PC-3 (cell line): ENCODE results near the gene CASKIN1. TPM values are rescaled to one million over a fixed set of nuclear protein-coding genes. Genes with fewer than 3 reads are reported as not detected.

Source experiments
- ATAC-seq: fragments of 200-7000 bp; cut with Tn5 transposase; 2 replicates; pipeline ENCODE4 v1.9.1; 2020; ENCODE audit warnings: mild to moderate bottlenecking, moderate library complexity
- BruUV-seq: library from RNA; stranded (reverse); fragments of 400-500 nt; replicated peaks from 2 replicates; lab custom pipeline; 2021; lab: Mats Ljungman, UMichigan
- CTCF ChIA-PET: fragments of 300-600 bp; sonication (Branson Sonifier 250); formaldehyde crosslinking; loops from one replicate; lab custom pipeline; 2022; ENCODE audit warnings: antibody characterized with exemption; lab: Charles Lee
- POLR2A ChIA-PET: fragments of 300-600 bp; sonication (Branson Sonifier 250); formaldehyde crosslinking; loops from one replicate; lab custom pipeline; 2022; ENCODE audit warnings: antibody characterized with exemption; ENCODE audit not compliant: unreplicated experiment; lab: Charles Lee
- DNase-seq: peaks from one replicate; pipeline ENCODE4 v3.0.0-alpha.2; 2015
- H2AFZ ChIP-seq: fragments of 300-600 bp; sonication (generic); 2 replicates; pipeline ENCODE4 v1.6.0; 2016; ENCODE audit warnings: antibody characterized with exemption, low read length
- H3F3A ChIP-seq: fragments of 300-600 bp; sonication (generic); one replicate; pipeline ENCODE4 v1.6.0; 2017; ENCODE audit warnings: antibody characterized with exemption, low read length, control low read depth, mild to moderate bottlenecking; ENCODE audit not compliant: unreplicated experiment
- H3K27ac ChIP-seq: fragments of 300-600 bp; sonication (generic); 2 replicates; pipeline ENCODE4 v1.5.1; 2016; ENCODE audit warnings: mild to moderate bottlenecking, low read length
- H3K27me3 ChIP-seq: fragments of 300-600 bp; sonication (generic); 2 replicates; pipeline ENCODE4 v1.6.1; 2016; ENCODE audit warnings: low read length, mixed read lengths
- H3K36me3 ChIP-seq: fragments of 300-600 bp; sonication (generic); 2 replicates; pipeline ENCODE4 v1.6.1; 2016; ENCODE audit warnings: low read depth, mixed run types, low read length, mixed read lengths
- H3K4me1 ChIP-seq: fragments of 300-600 bp; sonication (generic); 2 replicates; pipeline ENCODE4 v1.5.1; 2016; ENCODE audit warnings: low read length; ENCODE audit not compliant: insufficient read depth
- H3K4me2 ChIP-seq: fragments of 300-600 bp; sonication (generic); 2 replicates; pipeline ENCODE4 v1.6.0; 2016; ENCODE audit warnings: low read length
- H3K4me3 ChIP-seq: fragments of 300-600 bp; sonication (generic); 2 replicates; pipeline ENCODE4 v1.5.1; 2016; ENCODE audit warnings: mild to moderate bottlenecking, low read length, mixed read lengths
- H3K79me2 ChIP-seq: fragments of 300-600 bp; sonication (generic); 2 replicates; pipeline ENCODE4 v1.6.1; 2017; ENCODE audit warnings: low read length, mixed read lengths
- H3K9ac ChIP-seq: fragments of 300-600 bp; sonication (generic); 2 replicates; pipeline ENCODE4 v1.6.0; 2016; ENCODE audit warnings: mild to moderate bottlenecking, low read length
- H3K9me2 ChIP-seq: fragments of 300-600 bp; sonication (generic); replicated peaks from 2 replicates; pipeline ENCODE4 v1.6.1; 2016; ENCODE audit warnings: mixed run types, low read length, mixed read lengths
- H3K9me3 ChIP-seq: fragments of 300-600 bp; sonication (generic); 2 replicates; pipeline ENCODE4 v1.6.1; 2016; ENCODE audit warnings: low read length, mixed read lengths
- H4K20me1 ChIP-seq: fragments of 300-600 bp; sonication (generic); 2 replicates; pipeline ENCODE4 v1.6.1; 2016; ENCODE audit warnings: low read length, mixed read lengths
- CTCF ChIP-seq: fragments of 300-600 bp; sonication (generic); conservative IDR thresholded peaks from 2 replicates; pipeline ENCODE4 v1.5.1; 2017; ENCODE audit warnings: antibody characterized with exemption, low read depth, mild to moderate bottlenecking, low read length
- EZH2 ChIP-seq: fragments of 300-600 bp; sonication (generic); IDR thresholded peaks from one replicate; pipeline ENCODE4 v1.6.1; 2017; ENCODE audit warnings: antibody characterized with exemption, mild to moderate bottlenecking, low read length; ENCODE audit not compliant: unreplicated experiment
- EZH2phosphoT487 ChIP-seq: fragments of 300-600 bp; sonication (generic); IDR thresholded peaks from 2 replicates; pipeline ENCODE4 v1.6.1; 2018; ENCODE audit warnings: mild to moderate bottlenecking, antibody characterized with exemption, low read length, borderline replicate concordance
- intact Hi-C: fragments of 100-400 bp; cut with micrococcal nuclease; formaldehyde crosslinking; loops from 2 replicates; pipeline ENCODE4 v1.9.0; 2023
- total RNA-seq: library from RNA; depleted of rRNA; stranded (reverse); fragments of >200 nt; gene quantifications from 2 replicates; pipeline ENCODE4 v1.2.3, GENCODE V29; 2014

Gene CASKIN1
- total RNA-seq, 1 experiment from 2014 or later = 1.6 TPM

- intact Hi-C loops = no loop called here
- POLR2A ChIA-PET = interaction anchor here (0.5 kb wide), 1 partner anchor 57 kb away, joined by 8 read pairs; the partner anchor contains the start of gene ECI1
These were observed 2.1 kb downstream of the CASKIN1 start for GRCh38 chr16:2194166-2194834.

GRCh38 chr16:2191446-2191706 lies 5.0 kb downstream of the CASKIN1 start:
- H3F3A ChIP-seq = no peaks in the 10 kb centered on the region
- H3K27ac ChIP-seq = no peak overlapping the region
- POLR2A ChIA-PET = no interaction called here
- no peaks in the 10 kb centered on the region for H3K79me2 ChIP-seq
- H3K4me2 ChIP-seq = no peak overlapping the region
- no peak overlapping the region for H3K9ac ChIP-seq
- no peak for TF ChIP-seq EZH2
- TF ChIP-seq CTCF = no peak
- no peak for TF ChIP-seq EZH2phosphoT487
- no peak overlapping the region for H3K4me3 ChIP-seq
- intact Hi-C loops = no loop called here
- no peaks in the 10 kb centered on the region for H3K36me3 ChIP-seq
- no TSS peak for BruUV-seq
- peaks cover 12% of the 10 kb centered on the region; the same call in 1 of the 2 replicates for H3K4me1 ChIP-seq
- CTCF ChIA-PET = no interaction called here
- no peak for ATAC-seq
- H2AFZ ChIP-seq = no peak overlapping the region
- no peaks in the 10 kb centered on the region for H3K9me2 ChIP-seq
- no peaks in the 10 kb centered on the region for H3K27me3 ChIP-seq
- no peak for DNase-seq
- H4K20me1 ChIP-seq = no peaks in the 10 kb centered on the region
- no peaks in the 10 kb centered on the region for H3K9me3 ChIP-seq

More at GRCh38 chr16:2194166-2194834, 2.1 kb downstream of the CASKIN1 start:
- no peak overlapping the region for H2AFZ ChIP-seq
- no peak overlapping the region for H3K9ac ChIP-seq
- no peaks in the 10 kb centered on the region for H3K27me3 ChIP-seq
- H3K9me2 ChIP-seq = no peaks in the 10 kb centered on the region
- ATAC-seq (peak; percentile 11; the same call in 1 of the 2 replicates), DNase-seq (peak; percentile 56)
- H3K4me3 ChIP-seq = no peak overlapping the region
- H3K79me2 ChIP-seq = no peaks in the 10 kb centered on the region
- BruUV-seq = no TSS peak
- no peak overlapping the region; the same call in 1 of the 2 replicates for H3K4me2 ChIP-seq
- TF ChIP-seq EZH2phosphoT487 (no peak), CTCF (no peak), EZH2 (no peak)
- CTCF ChIA-PET = interaction anchor here (0.5 to 1.4 kb wide), 5 partner anchors 32 to 72 kb away, joined by 3 to 18 read pairs (median 3); partner anchors contain the start of gene ECI1
- H3K36me3 ChIP-seq = no peaks in the 10 kb centered on the region
- no peaks in the 10 kb centered on the region for H3F3A ChIP-seq
- H3K27ac ChIP-seq = no peak overlapping the region
- no peaks in the 10 kb centered on the region for H4K20me1 ChIP-seq
- H3K9me3 ChIP-seq = no peaks in the 10 kb centered on the region
- H3K4me1 ChIP-seq = peaks cover 12% of the 10 kb centered on the region; the same call in 1 of the 2 replicates
